Caco-2 (cell line): ENCODE results near the gene PBX1. TPM values are rescaled to one million over a fixed set of nuclear protein-coding genes. Genes with fewer than 3 reads are reported as not detected.

Source experiments
- BruUV-seq: library from RNA; stranded (reverse); fragments of 400-500 nt; replicated peaks from 2 replicates; lab custom pipeline; 2021; lab: Mats Ljungman, UMichigan
- CTCF ChIA-PET: fragments of 300-600 bp; sonication (Branson Sonifier 250); formaldehyde crosslinking; loops from one replicate; lab custom pipeline; 2022; ENCODE audit warnings: antibody characterized with exemption; lab: Charles Lee
- POLR2A ChIA-PET: fragments of 300-600 bp; sonication (Branson Sonifier 250); formaldehyde crosslinking; loops from one replicate; lab custom pipeline; 2022; ENCODE audit warnings: antibody characterized with exemption; lab: Charles Lee
- DNase-seq, 2 experiments: peaks; one replicate each; pipeline versions ENCODE4 v3.0.0 to v3.0.0-alpha.2; 2020 to 2022
- H3K27me3 ChIP-seq: replicated peaks from 2 replicates; pipeline ENCODE4 v1.6.0; 2011; ENCODE audit warnings: low read length; ENCODE audit not compliant: control insufficient read depth, insufficient read depth
- H3K36me3 ChIP-seq: 2 replicates; pipeline ENCODE4 v1.5.1; 2011; ENCODE audit warnings: low read length; ENCODE audit not compliant: control insufficient read depth, insufficient read depth
- H3K4me1 ChIP-seq: fragments of 250-450 bp; sonication (Bioruptor Pico); 2 replicates; pipeline ENCODE4 v1.5.1; 2020; ENCODE audit warnings: mild to moderate bottlenecking
- H3K4me3 ChIP-seq: 2 replicates; pipeline ENCODE4 v1.5.1; 2011; ENCODE audit warnings: low read depth, mild to moderate bottlenecking, control low read depth, low read length
- H3K9me3 ChIP-seq: fragments of 250-450 bp; sonication (Bioruptor Pico); 2 replicates; pipeline ENCODE4 v1.5.1; 2020; ENCODE audit warnings: mild to moderate bottlenecking, moderate library complexity
- H3K27ac Mint-ChIP-seq: one replicate; pipeline ENCODE4 v1.8.0; 2022; ENCODE audit warnings: mixed read lengths; ENCODE audit not compliant: unreplicated experiment
- H3K27me3 Mint-ChIP-seq: one replicate; pipeline ENCODE4 v1.8.0; 2022; ENCODE audit warnings: mixed read lengths; ENCODE audit not compliant: insufficient read depth, unreplicated experiment
- H3K36me3 Mint-ChIP-seq: one replicate; pipeline ENCODE4 v1.8.0; 2022; ENCODE audit warnings: mild to moderate bottlenecking, mixed read lengths; ENCODE audit not compliant: insufficient read depth, unreplicated experiment
- H3K4me1 Mint-ChIP-seq: one replicate; pipeline ENCODE4 v1.8.0; 2022; ENCODE audit warnings: low read depth, mixed read lengths; ENCODE audit not compliant: unreplicated experiment
- H3K4me3 Mint-ChIP-seq: one replicate; pipeline ENCODE4 v1.8.0; 2022; ENCODE audit warnings: mild to moderate bottlenecking, moderate library complexity, mixed read lengths; ENCODE audit not compliant: unreplicated experiment
- H3K9me3 Mint-ChIP-seq: one replicate; pipeline ENCODE4 v1.8.0; 2022; ENCODE audit warnings: mixed read lengths; ENCODE audit not compliant: unreplicated experiment
- CTCF ChIP-seq, 2 experiments: fragments of 200-600 bp in 1 of 2; IDR thresholded peaks; 1 replicate in 1 of 2; 2 replicates in 1 of 2; pipeline versions ENCODE4 v1.5.1 to v1.8.0; 2011 to 2022; ENCODE audit warnings: antibody characterized with exemption in 1 of 2, control low read depth in 1 of 2, inconsistent platforms in 1 of 2, low read depth in 1 of 2, low read length in 1 of 2, mild to moderate bottlenecking in 1 of 2, moderate library complexity in 1 of 2; ENCODE audit not compliant: insufficient read depth in 1 of 2, severe bottlenecking in 1 of 2, unreplicated experiment in 1 of 2
- intact Hi-C: fragments of 100-400 bp; cut with micrococcal nuclease; formaldehyde crosslinking; loops from one replicate; pipeline ENCODE4 v1.10.0; 2022; ENCODE audit not compliant: unreplicated experiment
- total RNA-seq: library from RNA; stranded (reverse); gene quantifications from 2 replicates; pipeline ENCODE4 v1.2.3, GENCODE V29; 2022

Gene PBX1
- total RNA-seq, 1 experiment from 2014 or later = 103 TPM

GRCh38 chr1:164702216-164702615 lies 143.2 kb downstream of the PBX1 start:
- no peak overlapping the region for H3K4me3 ChIP-seq
- H3K36me3 ChIP-seq = no peaks in the 10 kb centered on the region
- H3K9me3 ChIP-seq = no peaks in the 10 kb centered on the region
- H3K4me3 Mint-ChIP-seq = no peak overlapping the region
- H3K27me3 Mint-ChIP-seq = no peaks in the 10 kb centered on the region
- H3K4me1 Mint-ChIP-seq = peaks cover 30% of the 10 kb centered on the region
- ChIA-PET POLR2A (no interaction called here), CTCF (no interaction called here)
- peak overlapping the region; percentile 71 for H3K27ac Mint-ChIP-seq
- H3K36me3 Mint-ChIP-seq = no peaks in the 10 kb centered on the region
- H3K4me1 ChIP-seq = peaks cover 22% of the 10 kb centered on the region
- no peaks in the 10 kb centered on the region for H3K27me3 ChIP-seq
- H3K9me3 Mint-ChIP-seq = no peaks in the 10 kb centered on the region
- no TSS peak for BruUV-seq
- TF ChIP-seq CTCF (IDR thresholded peaks at IDR 0.05; ENCODE audit: insufficient read depth in 1 of 2, low read depth in 1 of 2, low read length in 1 of 2, severe bottlenecking in 1 of 2, unreplicated experiment in 1 of 2) = no peak
- DNase-seq = no peak
- intact Hi-C loops = no loop called here

- POLR2A ChIA-PET = no interaction called here
- intact Hi-C loops = no loop called here
- Mint-ChIP-seq H3K36me3 (no peaks in the 10 kb centered on the region), H3K9me3 (no peaks in the 10 kb centered on the region), H3K27me3 (no peaks in the 10 kb centered on the region), H3K4me3 (no peak overlapping the region), H3K27ac (no peak overlapping the region), H3K4me1 (peaks cover 34% of the 10 kb centered on the region)
- H3K4me3 ChIP-seq = no peak overlapping the region
- TF ChIP-seq CTCF (IDR thresholded peaks at IDR 0.05; ENCODE audit: insufficient read depth in 1 of 2, low read depth in 1 of 2, low read length in 1 of 2, severe bottlenecking in 1 of 2, unreplicated experiment in 1 of 2) = no peak
- H3K4me1 ChIP-seq = peaks cover 22% of the 10 kb centered on the region
- H3K27me3 ChIP-seq = no peaks in the 10 kb centered on the region
- H3K9me3 ChIP-seq = no peaks in the 10 kb centered on the region
- no TSS peak for BruUV-seq
- H3K36me3 ChIP-seq = no peaks in the 10 kb centered on the region
- CTCF ChIA-PET = no interaction called here
- DNase-seq = no peak
Observed at GRCh38 chr1:164702664-164703063, 143.7 kb downstream of the PBX1 start.

- Mint-ChIP-seq H3K36me3 (no peaks in the 10 kb centered on the region), H3K27ac (no peak overlapping the region), H3K4me1 (peaks cover 36% of the 10 kb centered on the region), H3K27me3 (no peaks in the 10 kb centered on the region), H3K9me3 (no peaks in the 10 kb centered on the region), H3K4me3 (no peak overlapping the region)
- CTCF ChIA-PET = interaction anchor here (2.0 kb wide), 1 partner anchor 14 kb away, joined by 5 read pairs; no protein-coding TSS in a partner anchor
- no peak for DNase-seq
- Histone ChIP-seq H3K36me3 (no peaks in the 10 kb centered on the region), H3K9me3 (no peaks in the 10 kb centered on the region), H3K4me1 (peaks cover 22% of the 10 kb centered on the region), H3K4me3 (no peak overlapping the region), H3K27me3 (no peaks in the 10 kb centered on the region)
- intact Hi-C loops = no loop called here
- TF ChIP-seq CTCF (IDR thresholded peaks at IDR 0.05; ENCODE audit: insufficient read depth in 1 of 2, low read depth in 1 of 2, low read length in 1 of 2, severe bottlenecking in 1 of 2, unreplicated experiment in 1 of 2) = peak in 1 of 2 experiments; percentile 6
- POLR2A ChIA-PET = no interaction called here
- BruUV-seq = no TSS peak
Observed at GRCh38 chr1:164703463-164703862, 144.5 kb downstream of the PBX1 start.
